ACC112 (cell line): ENCODE results near the gene OR5AC2.

Experiments
- H2AFZ ChIP-seq: fragments of 200-600 bp; sonication (generic); one replicate; pipeline ENCODE4 v1.6.0; 2017; ENCODE audit warnings: antibody characterized with exemption, low read length; ENCODE audit not compliant: unreplicated experiment
- H3K27ac ChIP-seq: fragments of 200-600 bp; sonication (generic); 2 replicates; pipeline ENCODE4 v1.5.1; 2014; ENCODE audit warnings: low read depth, mild to moderate bottlenecking, antibody characterized with exemption, low read length, moderate library complexity
- H3K27me3 ChIP-seq: fragments of 200-600 bp; sonication (generic); 2 replicates; pipeline ENCODE4 v1.6.1; 2014; ENCODE audit warnings: mild to moderate bottlenecking, antibody characterized with exemption, low read length, moderate library complexity, mixed read lengths; ENCODE audit not compliant: insufficient read depth
- H3K36me3 ChIP-seq: fragments of 200-600 bp; sonication (generic); 2 replicates; pipeline ENCODE4 v1.6.1; 2016; ENCODE audit warnings: mild to moderate bottlenecking, antibody characterized with exemption, low read length, moderate library complexity, mixed read lengths; ENCODE audit not compliant: insufficient read depth
- H3K4me1 ChIP-seq: fragments of 200-600 bp; sonication (generic); one replicate; pipeline ENCODE4 v1.6.1; 2016; ENCODE audit warnings: low read length, mixed read lengths; ENCODE audit not compliant: insufficient read depth, unreplicated experiment, control insufficient read depth
- H3K4me3 ChIP-seq: fragments of 200-600 bp; sonication (generic); 2 replicates; pipeline ENCODE4 v1.5.1; 2014; ENCODE audit warnings: mild to moderate bottlenecking, low read depth, low read length
- H3K79me2 ChIP-seq: fragments of 200-600 bp; sonication (generic); one replicate; pipeline ENCODE4 v1.6.0; 2016; ENCODE audit warnings: low read length; ENCODE audit not compliant: control insufficient read depth, unreplicated experiment, insufficient read depth

OR5AC2 gene

DNA sequence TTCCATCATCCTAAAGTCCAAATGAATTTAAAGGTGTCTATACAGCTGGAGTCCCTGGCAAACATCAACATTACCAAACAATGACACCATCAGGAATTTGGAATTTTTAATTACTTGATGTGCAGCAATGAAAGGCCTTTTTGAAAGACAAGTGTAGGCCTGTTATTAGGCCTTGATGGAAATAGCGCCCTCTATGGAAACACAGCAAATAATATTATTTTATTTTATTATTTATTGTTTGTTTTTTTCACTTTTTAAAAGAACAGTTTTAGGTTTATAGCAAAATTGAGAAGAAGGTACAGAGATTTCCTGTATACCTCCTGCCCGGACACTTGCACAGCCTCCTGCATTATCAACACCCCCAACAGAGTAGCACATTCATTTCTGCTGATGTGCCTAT, 18.1 kb upstream of the OR5AC2 start:
- H3K4me3 ChIP-seq, result no peak overlapping the region
- peaks cover 42% of the 10 kb centered on the region for H3K27me3 ChIP-seq
- no peaks in the 10 kb centered on the region for H3K79me2 ChIP-seq
- H3K4me1 ChIP-seq, result no peaks in the 10 kb centered on the region
- no peak overlapping the region for H2AFZ ChIP-seq
- H3K36me3 ChIP-seq, result no peaks in the 10 kb centered on the region
- H3K27ac ChIP-seq, result no peak overlapping the region

DNA sequence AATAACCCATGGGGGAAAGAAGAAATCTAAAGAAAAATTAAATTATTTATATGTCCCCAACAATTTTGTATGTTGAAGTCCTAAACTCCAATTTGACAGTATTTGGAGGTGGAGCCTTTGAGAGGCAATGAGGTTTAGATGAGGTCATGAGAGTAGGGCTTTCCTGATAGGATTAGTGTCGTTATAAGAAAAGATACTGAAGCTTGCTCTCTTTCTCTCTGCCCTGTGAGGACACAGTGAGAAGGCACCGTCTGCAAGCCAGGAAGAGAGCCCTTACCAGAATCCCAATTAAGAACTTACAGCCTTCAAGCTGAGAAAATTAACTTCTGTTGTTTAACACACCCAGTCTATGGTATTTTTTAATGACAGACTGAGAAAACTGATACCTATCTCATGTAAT, 16.1 kb upstream of the OR5AC2 start:
- no peaks in the 10 kb centered on the region for H3K36me3 ChIP-seq
- no peak overlapping the region for H3K27ac ChIP-seq
- no peaks in the 10 kb centered on the region for H3K4me1 ChIP-seq
- no peaks in the 10 kb centered on the region for H3K79me2 ChIP-seq
- H3K27me3 ChIP-seq, result peaks cover 35% of the 10 kb centered on the region
- H3K4me3 ChIP-seq, result no peak overlapping the region
- H2AFZ ChIP-seq, result no peak overlapping the region

DNA sequence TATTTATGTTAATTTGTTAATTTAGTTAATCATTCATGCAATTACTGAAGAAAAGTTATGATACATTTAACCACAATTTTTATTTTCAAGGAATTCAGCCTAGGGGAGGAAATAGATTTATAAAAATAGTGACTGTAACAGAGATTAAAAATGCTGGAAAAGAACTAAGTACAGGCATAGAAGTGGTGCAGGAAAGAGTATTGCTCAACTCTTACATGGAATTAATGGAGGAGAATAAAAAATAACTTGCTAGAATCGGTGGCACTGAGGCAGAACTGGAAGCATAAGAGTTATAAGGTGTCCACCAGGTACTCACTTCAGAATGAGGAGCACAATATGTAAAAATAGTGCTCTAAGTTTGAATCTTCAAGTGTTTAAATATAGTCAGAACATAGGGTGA, 13.5 kb upstream of the OR5AC2 start:
- no peaks in the 10 kb centered on the region for H3K4me1 ChIP-seq
- no peaks in the 10 kb centered on the region for H3K36me3 ChIP-seq
- no peak overlapping the region for H2AFZ ChIP-seq
- H3K79me2 ChIP-seq, result no peaks in the 10 kb centered on the region
- H3K27ac ChIP-seq, result no peak overlapping the region
- peaks cover 22% of the 10 kb centered on the region; the same call in 1 of the 2 replicates for H3K27me3 ChIP-seq
- no peak overlapping the region for H3K4me3 ChIP-seq

DNA sequence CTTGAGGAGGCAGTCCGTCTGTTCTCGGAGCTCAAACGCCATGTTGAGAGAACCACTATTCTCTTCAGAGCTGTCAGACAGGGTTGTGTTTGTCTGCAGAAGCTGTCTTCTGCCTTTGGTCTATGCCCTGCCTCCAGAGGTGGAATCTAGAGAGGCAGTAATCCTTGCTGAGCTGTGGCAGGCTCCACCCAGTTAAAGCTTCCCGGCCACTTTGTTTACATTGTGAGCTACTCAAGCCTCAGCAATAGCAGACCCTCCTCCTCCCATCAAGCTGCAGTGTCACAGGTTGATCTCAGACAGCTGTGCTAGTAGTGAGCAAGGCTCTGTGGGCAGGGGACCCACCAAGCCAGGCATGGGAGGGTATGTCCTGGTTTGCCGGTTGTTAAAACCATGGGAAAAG, 8.9 kb downstream of the OR5AC2 start:
- no peaks in the 10 kb centered on the region for H3K27me3 ChIP-seq
- no peaks in the 10 kb centered on the region for H3K36me3 ChIP-seq
- H3K27ac ChIP-seq, result no peak overlapping the region
- no peaks in the 10 kb centered on the region for H3K4me1 ChIP-seq
- no peak overlapping the region for H2AFZ ChIP-seq
- H3K79me2 ChIP-seq, result no peaks in the 10 kb centered on the region
- no peak overlapping the region for H3K4me3 ChIP-seq

DNA sequence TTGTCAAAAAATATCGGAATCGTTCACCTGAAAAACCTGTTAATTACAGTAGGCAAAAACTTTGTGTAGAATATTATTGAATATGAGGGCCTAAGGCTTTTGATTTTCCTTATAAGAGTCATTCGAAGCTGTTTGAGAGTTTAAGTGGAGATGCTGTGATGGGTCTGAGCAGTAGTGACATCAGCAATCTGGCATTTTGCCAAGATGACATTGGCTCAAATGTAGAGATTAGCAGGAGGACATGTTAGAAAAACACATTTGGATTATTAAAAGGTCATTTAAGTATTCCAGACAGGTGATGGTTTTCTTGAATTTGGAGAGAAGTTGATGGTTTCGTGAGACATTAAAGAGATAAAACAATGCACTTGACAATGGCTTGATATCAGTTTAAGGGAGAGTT, 12.9 kb downstream of the OR5AC2 start:
- Histone ChIP-seq H3K79me2 (no peaks in the 10 kb centered on the region), H3K27ac (no peak overlapping the region), H2AFZ (no peak overlapping the region), H3K36me3 (no peaks in the 10 kb centered on the region), H3K4me3 (no peak overlapping the region), H3K27me3 (no peaks in the 10 kb centered on the region), H3K4me1 (no peaks in the 10 kb centered on the region)

DNA sequence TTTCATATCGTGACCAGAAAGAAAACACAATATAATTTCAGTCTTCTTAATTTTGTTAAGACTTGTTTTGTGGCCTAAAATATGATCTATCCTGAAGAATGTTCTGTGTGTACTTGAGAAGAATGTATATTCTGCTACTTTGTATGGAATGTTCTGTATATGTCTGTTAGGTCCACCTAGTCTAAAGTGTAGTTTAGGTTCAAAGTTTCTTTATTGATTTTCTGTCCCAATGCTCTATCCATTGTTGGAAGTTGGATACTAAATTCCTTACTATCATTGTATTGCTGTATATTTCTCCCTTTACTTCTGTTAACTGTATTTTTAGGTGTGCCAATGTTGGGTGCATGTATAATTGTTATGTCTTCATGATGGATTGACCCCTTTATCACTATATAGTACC, 21.2 kb downstream of the OR5AC2 start:
- no peak overlapping the region for H3K27ac ChIP-seq
- no peak overlapping the region for H3K4me3 ChIP-seq
- no peaks in the 10 kb centered on the region for H3K79me2 ChIP-seq
- no peaks in the 10 kb centered on the region for H3K4me1 ChIP-seq
- no peak overlapping the region for H2AFZ ChIP-seq
- H3K27me3 ChIP-seq, result no peaks in the 10 kb centered on the region
- H3K36me3 ChIP-seq, result no peaks in the 10 kb centered on the region

DNA sequence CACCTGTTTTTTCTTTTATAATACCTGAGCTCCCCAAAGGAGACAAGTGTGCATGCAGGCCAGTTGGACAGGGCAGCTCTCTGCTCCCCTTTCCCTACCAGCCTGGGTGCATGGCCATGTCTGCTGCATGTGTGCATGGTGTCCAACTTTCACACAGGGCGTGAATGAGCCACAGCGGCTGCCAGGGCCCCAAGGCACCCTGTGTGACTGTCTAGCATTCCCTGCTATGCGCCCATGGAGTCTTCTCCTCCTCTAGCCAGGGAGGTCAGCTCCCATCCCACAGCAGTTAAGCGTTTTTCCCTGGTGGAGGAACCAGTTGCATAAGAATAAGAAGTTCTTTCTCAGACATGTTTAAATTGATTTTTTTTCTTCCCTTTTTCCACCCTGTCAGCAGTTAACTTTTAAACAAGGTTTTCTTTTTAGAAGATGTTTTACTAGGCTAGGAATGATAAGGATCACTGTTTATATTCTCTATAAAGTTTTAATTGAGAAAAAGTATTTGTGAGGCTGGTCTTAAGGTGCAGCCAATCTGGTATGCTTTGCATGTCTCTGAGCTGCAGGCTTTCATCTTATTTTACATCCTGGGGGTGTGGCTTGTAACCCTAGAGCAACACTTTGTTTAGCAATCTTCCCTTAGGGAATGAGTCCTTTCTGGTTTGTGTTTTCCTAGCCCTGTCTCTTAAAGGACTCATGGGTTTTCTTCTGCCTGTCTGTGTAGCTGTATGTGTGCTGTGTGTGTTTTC, 23.0 kb downstream of the OR5AC2 start:
- Histone ChIP-seq H3K27me3 (no peaks in the 10 kb centered on the region), H3K27ac (no peak overlapping the region), H2AFZ (no peak overlapping the region), H3K4me1 (no peaks in the 10 kb centered on the region), H3K4me3 (no peak overlapping the region), H3K36me3 (no peaks in the 10 kb centered on the region), H3K79me2 (no peaks in the 10 kb centered on the region)

DNA sequence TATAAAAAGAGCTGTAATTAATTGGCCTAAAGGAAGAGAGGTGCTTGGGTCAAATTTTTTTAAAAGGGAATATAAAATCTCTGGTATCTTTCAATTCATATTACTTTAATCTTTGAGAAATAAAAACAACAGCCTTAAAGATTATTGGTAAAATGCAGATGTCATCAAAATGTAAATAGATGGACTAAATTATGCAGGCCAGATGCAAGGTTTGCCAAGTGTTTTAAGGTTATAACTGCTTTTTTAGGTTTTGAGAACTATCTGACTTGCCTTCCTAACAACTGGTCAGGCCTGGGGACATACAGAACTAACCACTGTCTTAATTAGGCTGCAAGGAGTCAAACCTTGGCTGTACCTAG, 23.6 kb downstream of the OR5AC2 start:
- H3K27ac ChIP-seq, result no peak overlapping the region
- H3K79me2 ChIP-seq, result no peaks in the 10 kb centered on the region
- H2AFZ ChIP-seq, result no peak overlapping the region
- no peaks in the 10 kb centered on the region for H3K4me1 ChIP-seq
- H3K27me3 ChIP-seq, result no peaks in the 10 kb centered on the region
- no peak overlapping the region for H3K4me3 ChIP-seq
- H3K36me3 ChIP-seq, result no peaks in the 10 kb centered on the region

DNA sequence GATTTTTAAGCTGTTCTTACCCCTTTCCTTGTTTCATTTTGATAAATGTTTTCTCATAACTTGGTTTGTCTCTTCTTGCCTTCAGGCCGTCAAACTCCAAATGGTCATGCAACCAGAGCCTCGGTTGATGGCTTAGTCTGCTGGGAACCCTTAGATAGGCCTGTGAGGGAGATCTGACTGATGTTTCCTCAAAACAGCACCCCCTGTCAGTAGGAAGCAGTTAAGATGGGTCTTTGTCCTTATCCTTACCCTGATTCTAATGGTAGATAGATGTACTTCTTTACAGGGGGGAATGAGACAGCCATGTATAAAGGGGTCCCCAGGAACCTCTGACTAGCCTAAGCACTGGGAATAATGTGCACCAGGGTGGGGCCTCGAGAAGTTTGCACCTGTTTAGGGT, 27.3 kb downstream of the OR5AC2 start:
- H3K36me3 ChIP-seq, result no peaks in the 10 kb centered on the region
- no peaks in the 10 kb centered on the region for H3K79me2 ChIP-seq
- H3K27me3 ChIP-seq, result no peaks in the 10 kb centered on the region
- no peak overlapping the region for H2AFZ ChIP-seq
- H3K27ac ChIP-seq, result no peak overlapping the region
- no peaks in the 10 kb centered on the region for H3K4me1 ChIP-seq
- H3K4me3 ChIP-seq, result no peak overlapping the region

DNA sequence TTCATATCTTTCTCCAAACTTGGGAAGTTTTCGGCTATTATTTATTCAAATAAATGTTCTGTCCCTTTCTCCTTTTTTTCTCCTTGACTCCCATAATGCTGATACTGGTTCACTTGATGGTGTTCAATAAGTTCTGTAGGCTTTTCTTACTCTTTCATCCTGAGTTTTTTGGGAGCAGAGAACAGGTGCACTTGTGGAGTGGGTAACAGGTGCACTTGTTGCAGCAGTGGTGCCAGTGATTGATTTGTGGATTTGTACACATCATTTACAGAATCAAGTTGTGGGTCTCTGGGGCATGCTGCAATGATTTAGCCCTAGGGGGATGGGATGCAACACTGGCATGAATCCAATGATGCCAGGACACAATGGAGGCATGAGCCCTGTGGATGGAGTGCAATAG, 28.7 kb downstream of the OR5AC2 start:
- no peak overlapping the region for H3K4me3 ChIP-seq
- no peaks in the 10 kb centered on the region for H3K79me2 ChIP-seq
- no peak overlapping the region for H2AFZ ChIP-seq
- H3K27ac ChIP-seq, result no peak overlapping the region
- H3K27me3 ChIP-seq, result no peaks in the 10 kb centered on the region
- no peaks in the 10 kb centered on the region for H3K36me3 ChIP-seq
- H3K4me1 ChIP-seq, result no peaks in the 10 kb centered on the region

DNA sequence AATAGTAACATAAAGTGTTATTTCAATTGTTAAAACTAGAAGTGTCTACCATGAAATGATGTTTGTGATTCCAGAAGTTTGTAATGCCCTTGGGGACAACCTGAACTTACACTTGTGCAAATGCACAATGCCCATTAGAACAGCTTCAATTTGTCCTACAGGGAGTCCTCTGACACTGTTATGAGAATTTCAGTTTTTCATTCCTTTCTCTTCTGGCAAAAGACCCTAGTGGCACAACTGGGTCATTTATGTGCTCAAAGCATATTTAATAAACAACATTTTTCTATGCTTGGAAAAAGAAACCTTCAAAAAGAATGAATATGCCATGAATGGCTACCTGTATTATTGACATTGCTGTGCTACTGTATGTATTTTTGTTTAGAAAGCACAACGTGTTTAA, 43.4 kb downstream of the OR5AC2 start, which contains the start of gene OR5H1:
OR5H1 (plus strand) TSS at position 301 of the 400 bp plus-strand sequence. CDS start 1,977 bp downstream, outside the sequence.
- Histone ChIP-seq H2AFZ (no peak within 1 kb of the TSS), H3K4me3 (no peak within 1 kb of the TSS), H3K27me3 (no peaks in the 10 kb centered on the region), H3K79me2 (no peaks in the 10 kb centered on the region), H3K27ac (no peak within 1 kb of the TSS), H3K36me3 (no peaks in the 10 kb centered on the region), H3K4me1 (no peaks in the 10 kb centered on the region)
